Measurements from ENCODE around the gene SPC25.

Gene SPC25

GRCh38 chr2:168851674-168852320 lies 38.4 kb downstream of the SPC25 start:
- in situ Hi-C loops (cut with HindIII; ENCODE audit: low pct_unique_long_range_greater_than_20kb, low sequenced_read_pairs): no loop called here

DNA sequence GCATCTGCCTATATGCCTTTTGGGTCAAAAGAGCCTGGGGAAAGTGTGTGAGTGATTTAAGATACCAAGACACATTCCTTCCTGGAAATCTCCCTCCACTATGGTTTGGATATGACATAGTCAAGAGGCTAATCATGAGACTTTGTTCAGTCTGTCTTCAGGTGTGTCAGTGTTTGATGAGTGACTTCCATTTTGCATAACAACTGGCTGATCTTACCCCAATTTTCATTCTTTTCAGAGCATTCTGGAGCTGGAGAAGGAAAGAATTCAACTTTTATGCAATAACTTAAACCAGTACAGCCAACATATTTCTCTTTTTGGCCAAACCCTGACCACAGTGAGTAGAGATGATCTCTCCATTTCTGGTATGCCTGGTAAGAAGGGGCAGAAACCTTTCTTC lies 39.4 kb downstream of the SPC25 start:
- in situ Hi-C loops (cut with HindIII; ENCODE audit: low pct_unique_long_range_greater_than_20kb, low sequenced_read_pairs): no loop called here
- DNase-seq (ENCODE audit: low read depth in 1 of 2, low spot score in 1 of 2): no peak
- no peak for TF ChIP-seq JUND (IDR thresholded peaks at IDR 0.05; ENCODE audit: low read depth)

More at GRCh38 chr2:168851674-168852320, 38.4 kb downstream of the SPC25 start:
- DNase-seq (ENCODE audit: low read depth in 1 of 2, low spot score in 1 of 2): no peak
- no peak for TF ChIP-seq JUND (IDR thresholded peaks at IDR 0.05; ENCODE audit: low read depth)

DNA sequence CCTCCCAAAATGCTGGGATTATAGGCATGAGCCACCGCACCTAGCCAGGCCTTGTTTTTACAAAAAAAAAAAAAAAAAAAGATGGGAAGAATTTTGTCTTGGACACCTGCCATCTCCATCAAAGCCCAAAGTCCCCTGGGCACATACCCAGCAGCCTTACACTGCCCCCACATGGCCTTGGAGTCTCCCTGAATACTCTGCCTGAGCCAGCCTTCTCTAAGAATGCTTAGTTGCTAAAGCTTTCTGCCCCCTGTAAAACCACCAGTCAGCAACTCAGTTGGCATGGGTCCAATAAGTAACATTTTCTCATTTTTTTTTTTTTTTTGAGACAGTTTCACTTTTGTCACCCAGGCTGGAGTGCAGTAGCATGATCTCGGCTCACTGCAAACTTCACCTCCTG lies 40.6 kb downstream of the SPC25 start:
- DNase-seq (ENCODE audit: low read depth in 1 of 2, low spot score in 1 of 2): peak in 1 of 2 experiments; percentile 16
- TF ChIP-seq JUND (IDR thresholded peaks at IDR 0.05; ENCODE audit: low read depth): no peak
- in situ Hi-C loops (cut with HindIII; ENCODE audit: low pct_unique_long_range_greater_than_20kb, low sequenced_read_pairs): no loop called here

GRCh38 chr2:168848225-168848624 lies 42.0 kb downstream of the SPC25 start:
- TF ChIP-seq JUND (IDR thresholded peaks at IDR 0.05; ENCODE audit: low read depth): no peak
- peak in 1 of 2 experiments; percentile 47 for DNase-seq (ENCODE audit: low read depth in 1 of 2, low spot score in 1 of 2)
- in situ Hi-C loops (cut with HindIII; ENCODE audit: low pct_unique_long_range_greater_than_20kb, low sequenced_read_pairs): no loop called here

GRCh38 chr2:168843253-168843652 lies 47.0 kb downstream of the SPC25 start:
- DNase-seq (ENCODE audit: low read depth in 1 of 2, low spot score in 1 of 2): no peak
- in situ Hi-C loops (cut with HindIII; ENCODE audit: low pct_unique_long_range_greater_than_20kb, low sequenced_read_pairs): no loop called here
- no peak for TF ChIP-seq JUND (IDR thresholded peaks at IDR 0.05; ENCODE audit: low read depth)

DNA sequence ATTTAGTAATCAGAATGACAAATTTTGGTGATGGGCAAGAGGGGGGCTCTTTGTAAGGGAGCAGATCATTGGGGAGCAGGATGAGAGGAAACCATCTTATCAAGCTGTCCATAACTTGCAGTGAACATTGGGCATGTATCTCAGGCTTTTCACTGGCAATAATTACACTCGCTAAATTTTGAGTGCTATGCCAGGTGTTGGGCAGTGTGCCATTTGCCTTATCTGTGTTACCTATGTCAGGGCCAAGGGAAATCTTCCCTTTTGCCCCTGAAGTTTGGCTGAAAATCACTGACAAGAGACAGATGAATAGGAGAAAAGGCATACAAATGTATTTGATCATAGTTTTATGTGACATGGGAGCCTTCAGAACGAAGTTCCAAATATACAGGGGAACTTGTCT lies 48.8 kb downstream of the SPC25 start:
- TF ChIP-seq JUND (IDR thresholded peaks at IDR 0.05; ENCODE audit: low read depth): no peak
- DNase-seq (ENCODE audit: low read depth in 1 of 2, low spot score in 1 of 2): no peak

GRCh38 chr2:168835969-168836368 lies 54.3 kb downstream of the SPC25 start:
- TF ChIP-seq JUND (IDR thresholded peaks at IDR 0.05; ENCODE audit: low read depth): no peak
- no peak for DNase-seq (ENCODE audit: low read depth in 1 of 2, low spot score in 1 of 2)
- in situ Hi-C loops (cut with HindIII; ENCODE audit: low pct_unique_long_range_greater_than_20kb, low sequenced_read_pairs): no loop called here

More for the DNA sequence above, 48.8 kb downstream of the SPC25 start:
- in situ Hi-C loops (cut with HindIII; ENCODE audit: low pct_unique_long_range_greater_than_20kb, low sequenced_read_pairs): no loop called here

DNA sequence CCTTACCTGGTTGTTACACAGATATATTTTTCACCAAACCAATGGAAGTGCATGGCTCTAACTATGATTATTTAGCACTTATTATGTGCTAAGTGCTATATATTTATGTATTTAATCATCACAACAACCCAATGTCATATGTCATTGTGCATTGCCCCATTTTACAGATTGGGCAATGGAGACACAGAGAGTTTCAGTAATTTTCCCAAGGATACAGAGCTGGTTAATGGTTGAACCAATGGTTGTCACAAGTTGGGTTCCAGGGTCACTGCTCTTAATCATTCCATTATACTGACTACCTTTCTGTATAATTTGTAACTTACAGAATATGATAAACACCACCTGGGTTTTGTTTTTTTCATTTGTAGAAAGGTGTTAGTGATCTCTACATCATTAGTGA lies 58.6 kb downstream of the SPC25 start:
- in situ Hi-C loops (cut with HindIII; ENCODE audit: low pct_unique_long_range_greater_than_20kb, low sequenced_read_pairs): no loop called here
- TF ChIP-seq JUND (IDR thresholded peaks at IDR 0.05; ENCODE audit: low read depth): no peak

GRCh38 chr2:168830958-168831357 lies 59.3 kb downstream of the SPC25 start:
- in situ Hi-C loops (cut with HindIII; ENCODE audit: low pct_unique_long_range_greater_than_20kb, low sequenced_read_pairs): no loop called here
- no peak for TF ChIP-seq JUND (IDR thresholded peaks at IDR 0.05; ENCODE audit: low read depth)
- no peak for DNase-seq (ENCODE audit: low read depth in 1 of 2, low spot score in 1 of 2)

More for the DNA sequence above, 58.6 kb downstream of the SPC25 start:
- DNase-seq (ENCODE audit: low read depth in 1 of 2, low spot score in 1 of 2): no peak

GRCh38 chr2:168825126-168825525 lies 65.1 kb downstream of the SPC25 start:
- TF ChIP-seq JUND (IDR thresholded peaks at IDR 0.05; ENCODE audit: low read depth): no peak
- no peak for DNase-seq (ENCODE audit: low read depth in 1 of 2, low spot score in 1 of 2)
- in situ Hi-C loops (cut with HindIII; ENCODE audit: low pct_unique_long_range_greater_than_20kb, low sequenced_read_pairs): no loop called here

DNA sequence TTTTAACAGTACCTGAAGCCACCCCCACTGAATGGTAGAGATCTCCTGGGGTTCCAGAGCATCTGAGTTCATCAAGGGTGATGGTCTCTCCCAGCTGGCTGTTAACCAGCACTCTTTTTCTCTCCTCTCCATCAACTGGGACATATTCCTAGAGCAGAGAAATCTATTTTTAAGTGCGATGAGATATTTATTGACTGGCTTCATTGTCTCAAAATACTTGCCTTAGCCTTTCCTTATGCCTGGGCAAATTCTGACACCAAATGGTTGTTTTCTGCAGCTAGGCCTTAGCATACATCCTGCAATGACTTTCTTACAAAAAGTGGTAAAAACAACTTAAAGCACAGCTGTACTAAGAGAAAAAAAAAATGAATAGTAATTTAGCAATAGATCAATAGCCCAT lies 68.2 kb downstream of the SPC25 start:
- no peak for DNase-seq (ENCODE audit: low read depth in 1 of 2, low spot score in 1 of 2)
- in situ Hi-C loops (cut with HindIII; ENCODE audit: low pct_unique_long_range_greater_than_20kb, low sequenced_read_pairs): no loop called here
- no peak for TF ChIP-seq JUND (IDR thresholded peaks at IDR 0.05; ENCODE audit: low read depth)

- no peak for TF ChIP-seq JUND (IDR thresholded peaks at IDR 0.05; ENCODE audit: low read depth)
- DNase-seq (ENCODE audit: low read depth in 1 of 2, low spot score in 1 of 2): no peak
- in situ Hi-C loops (cut with HindIII; ENCODE audit: low pct_unique_long_range_greater_than_20kb, low sequenced_read_pairs): no loop called here
These were observed 68.7 kb downstream of the SPC25 start for GRCh38 chr2:168821577-168821976.

Data from T47D (cell line).